ENCODE data around the gene PRKAR1B. TPM values are rescaled to one million over a fixed set of nuclear protein-coding genes. Genes with fewer than 3 reads are reported as not detected.

PRKAR1B gene
- total RNA-seq, 2 donors from 2014 or later: 2.0 to 3.4 TPM

DNA sequence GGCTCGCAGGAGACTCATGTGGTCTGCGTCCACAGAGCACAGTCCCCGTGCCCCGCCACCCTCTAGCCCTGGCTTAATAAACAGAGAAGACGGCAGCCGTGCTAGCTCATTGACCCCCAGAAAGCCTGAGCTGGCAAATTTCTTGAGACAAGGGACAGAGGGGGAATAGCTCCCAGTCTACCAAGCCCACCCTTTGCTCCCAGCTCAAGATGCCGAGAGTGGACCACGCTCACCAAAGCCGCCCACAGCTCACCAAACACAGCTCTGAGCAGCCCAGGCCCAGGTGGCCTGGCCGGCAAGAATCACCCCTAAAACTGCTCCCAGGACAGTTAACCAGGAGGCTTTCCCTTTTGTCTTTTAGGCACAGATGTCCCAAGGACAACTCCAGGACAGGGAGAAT is 212.8 kb downstream of the PRKAR1B start:
- TF ChIP-seq POLR2A (IDR thresholded peaks at IDR 0.05): no peak
- TF ChIP-seq, protein P1, sequence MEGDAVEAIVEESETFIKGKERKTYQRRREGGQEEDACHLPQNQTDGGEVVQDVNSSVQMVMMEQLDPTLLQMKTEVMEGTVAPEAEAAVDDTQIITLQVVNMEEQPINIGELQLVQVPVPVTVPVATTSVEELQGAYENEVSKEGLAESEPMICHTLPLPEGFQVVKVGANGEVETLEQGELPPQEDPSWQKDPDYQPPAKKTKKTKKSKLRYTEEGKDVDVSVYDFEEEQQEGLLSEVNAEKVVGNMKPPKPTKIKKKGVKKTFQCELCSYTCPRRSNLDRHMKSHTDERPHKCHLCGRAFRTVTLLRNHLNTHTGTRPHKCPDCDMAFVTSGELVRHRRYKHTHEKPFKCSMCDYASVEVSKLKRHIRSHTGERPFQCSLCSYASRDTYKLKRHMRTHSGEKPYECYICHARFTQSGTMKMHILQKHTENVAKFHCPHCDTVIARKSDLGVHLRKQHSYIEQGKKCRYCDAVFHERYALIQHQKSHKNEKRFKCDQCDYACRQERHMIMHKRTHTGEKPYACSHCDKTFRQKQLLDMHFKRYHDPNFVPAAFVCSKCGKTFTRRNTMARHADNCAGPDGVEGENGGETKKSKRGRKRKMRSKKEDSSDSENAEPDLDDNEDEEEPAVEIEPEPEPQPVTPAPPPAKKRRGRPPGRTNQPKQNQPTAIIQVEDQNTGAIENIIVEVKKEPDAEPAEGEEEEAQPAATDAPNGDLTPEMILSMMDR (IDR thresholded peaks at IDR 0.05): no peak
- H3K4me3 ChIP-seq: no peak overlapping the region
- intact Hi-C loops (cut with DNase I): no loop called here

DNA sequence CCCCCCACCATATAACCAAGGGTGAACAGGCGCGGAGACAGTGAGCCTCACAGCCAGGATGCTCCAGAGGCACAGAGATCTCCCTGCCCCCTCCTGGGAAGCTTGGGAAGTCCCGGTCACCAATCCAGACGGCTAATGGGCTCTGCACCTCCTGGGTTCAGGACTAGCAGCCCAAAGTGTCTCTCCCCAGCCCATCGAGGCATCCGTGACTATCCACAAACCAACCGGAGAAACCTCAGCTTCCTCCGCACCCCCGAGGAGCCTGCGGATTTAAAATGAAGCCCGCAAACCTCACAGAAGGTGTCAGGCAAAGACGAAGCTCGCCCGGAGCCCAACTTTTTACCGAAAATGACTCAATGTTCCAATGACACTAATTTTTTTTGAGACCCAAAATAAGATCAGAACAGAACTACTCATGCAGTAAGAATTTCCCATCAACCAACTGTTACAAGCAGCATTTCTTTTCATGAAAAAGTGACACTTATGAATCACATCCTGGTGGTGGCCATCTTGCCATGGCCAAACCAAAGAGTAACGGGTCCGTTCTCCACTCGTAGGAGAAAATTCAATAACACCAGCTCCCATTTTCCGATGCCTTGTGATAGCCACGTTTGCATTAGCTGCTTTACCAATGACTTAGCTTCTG is 213.4 kb downstream of the PRKAR1B start:
- intact Hi-C loops (cut with DNase I): no loop called here
- WGBS, 2 donors: 65 to 80% methylated on average over 15 to 20 of the region's 20 CpGs
- peaks cover 0 to 10% of the 10 kb centered on the region in 2 donors for H3K36me3 ChIP-seq (replicated peaks in 1 of 2; ENCODE audit: insufficient read depth in 1 of 2, low read depth in 2 of 2)
- ATAC-seq: no peak
- no peaks in the 10 kb centered on the region for H3K9me3 ChIP-seq
- H3K27me3 ChIP-seq: no peaks in the 10 kb centered on the region
- H3K4me1 ChIP-seq: peaks cover 50% of the 10 kb centered on the region
- no peak for TF ChIP-seq POLR2A (IDR thresholded peaks at IDR 0.05)
- TF ChIP-seq, protein P1 (IDR thresholded peaks at IDR 0.05): peak in 2 of 7 experiments; percentile 3 to 12
- H3K27ac ChIP-seq: peak overlapping the region in 3 of 4 donors; percentile 46 to 94 (median 73)
- no peak overlapping the region for H3K4me3 ChIP-seq
- DNase-seq: peak in 2 of 4 donors; percentile 42 to 52

More for the DNA sequence above, 212.8 kb downstream of the PRKAR1B start:
- peaks cover 50% of the 10 kb centered on the region for H3K4me1 ChIP-seq
- no peaks in the 10 kb centered on the region for H3K27me3 ChIP-seq
- H3K9me3 ChIP-seq: no peaks in the 10 kb centered on the region
- ATAC-seq (no peak), DNase-seq (no peak)
- peaks cover 0 to 8% of the 10 kb centered on the region in 2 donors for H3K36me3 ChIP-seq (replicated peaks in 1 of 2; ENCODE audit: insufficient read depth in 1 of 2, low read depth in 2 of 2)
- peak overlapping the region in 3 of 4 donors; percentile 20 to 99 (median 94) for H3K27ac ChIP-seq
- WGBS, 2 donors: 75 to 85% methylated on average over 5 to 10 of the region's 10 CpGs

DNA sequence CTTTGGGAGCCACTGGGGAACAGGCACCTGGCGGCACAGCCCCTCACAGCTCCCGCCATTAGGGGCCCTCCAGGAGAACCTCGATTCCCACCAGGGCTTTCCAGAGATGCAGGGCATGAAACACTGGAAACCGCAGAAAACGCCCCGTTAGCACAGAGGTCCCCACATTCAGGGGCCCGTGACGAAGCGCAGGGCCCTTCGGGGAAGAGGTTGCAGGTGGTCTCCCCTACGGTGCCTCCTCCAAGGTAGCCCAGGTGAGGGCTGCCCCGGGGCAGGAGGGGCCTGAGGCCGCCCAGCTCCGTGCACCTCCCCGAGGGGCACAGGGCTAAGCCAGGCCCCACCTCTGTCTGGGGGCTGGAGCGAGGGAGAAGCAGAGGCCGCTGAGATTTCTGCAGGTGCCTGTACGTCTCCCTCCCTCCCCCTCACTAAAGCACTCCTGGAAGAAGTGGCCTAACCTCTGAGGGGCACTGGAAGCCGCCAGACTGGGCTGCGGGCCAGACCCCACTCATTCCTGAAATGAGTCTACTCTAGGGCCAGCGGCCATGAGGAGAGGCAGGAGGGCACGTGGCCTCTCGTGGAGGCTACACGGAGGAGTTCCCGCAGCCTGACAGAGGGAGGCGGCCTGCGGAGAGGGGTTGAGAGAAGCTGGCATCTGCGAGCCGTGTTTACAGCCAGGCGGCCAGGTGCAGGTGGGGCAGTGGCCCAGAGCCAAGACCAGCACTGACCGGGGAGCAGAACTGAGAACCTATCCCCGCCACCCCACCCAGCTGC is 214.4 kb downstream of the PRKAR1B start:
- WGBS, 2 donors: 39 to 81% methylated on average over 19 to 21 of the region's 32 CpGs
- Histone ChIP-seq H3K9me3 (no peaks in the 10 kb centered on the region), H3K27ac (peak overlapping the region in 3 of 4 donors; percentile 46 to 94 (median 73)), H3K4me3 (no peak overlapping the region), H3K27me3 (no peaks in the 10 kb centered on the region), H3K36me3 (replicated peaks in 1 of 2; ENCODE audit: insufficient read depth in 1 of 2, low read depth in 2 of 2) (peaks cover 0 to 11% of the 10 kb centered on the region in 2 donors), H3K4me1 (peaks cover 50% of the 10 kb centered on the region)
- intact Hi-C loops (cut with DNase I): no loop called here
- TF ChIP-seq, protein P1 (IDR thresholded peaks at IDR 0.05): peak in 2 of 7 experiments; percentile 27 to 33
- TF ChIP-seq POLR2A (IDR thresholded peaks at IDR 0.05): no peak
- peak; percentile 66 for ATAC-seq
- DNase-seq: peak; percentile 85 to 95 (median 92)

DNA sequence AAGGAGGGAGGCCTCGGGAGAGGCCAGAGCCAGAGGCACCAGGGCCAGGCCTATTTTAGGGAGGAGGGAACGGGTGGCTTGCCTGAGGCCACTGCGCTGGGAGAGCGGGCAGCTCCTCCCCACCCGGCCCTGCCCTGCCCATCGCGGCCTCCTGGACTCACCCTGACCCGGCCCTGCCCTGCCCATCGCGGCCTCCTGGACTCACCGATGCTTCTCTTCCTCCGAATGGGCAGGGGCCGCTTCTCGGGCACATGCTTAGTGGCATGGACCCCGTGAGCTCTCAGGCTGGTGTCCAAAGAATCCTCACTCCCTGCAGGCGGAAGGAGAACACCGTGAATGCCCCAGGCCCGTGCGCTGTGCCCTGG is 215.0 kb downstream of the PRKAR1B start:
- Histone ChIP-seq H3K27me3 (no peaks in the 10 kb centered on the region), H3K27ac (peak overlapping the region in 1 of 4 donors; percentile 73), H3K36me3 (replicated peaks in 1 of 2; ENCODE audit: insufficient read depth in 1 of 2, low read depth in 2 of 2) (peaks cover 0 to 11% of the 10 kb centered on the region in 2 donors), H3K4me1 (peaks cover 50% of the 10 kb centered on the region), H3K4me3 (no peak overlapping the region), H3K9me3 (no peaks in the 10 kb centered on the region)
- TF ChIP-seq, protein P1 (IDR thresholded peaks at IDR 0.05): no peak
- no peak for TF ChIP-seq POLR2A (IDR thresholded peaks at IDR 0.05)
- intact Hi-C loops (cut with DNase I): no loop called here
- ATAC-seq: no peak
- DNase-seq: no peak
- WGBS, 2 donors: 93 to 96% methylated on average over 3 to 12 of the region's 19 CpGs
